Activated CD4-positive, alpha-beta T cell treated with anti-CD3 and anti-CD28 coated beads for 36 hours (primary cell): Measurements from ENCODE around the gene ARAP3. TPM values are rescaled to one million over a fixed set of nuclear protein-coding genes. Genes with fewer than 3 reads are reported as not detected.

ENCODE experiments used
- ATAC-seq: fragments of 200-7000 bp; cut with Tn5 transposase; one replicate; pipeline ENCODE4 v1.10.0; 2021; ENCODE audit warnings: mild to moderate bottlenecking, moderate library complexity
- CTCF ChIA-PET: fragments of 350-600 bp; sonication (Branson Sonifier 250); formaldehyde crosslinking; loops from one replicate; lab custom pipeline; 2021; ENCODE audit warnings: antibody characterized with exemption; lab: Charles Lee
- POLR2A ChIA-PET: fragments of 350-600 bp; sonication (Branson Sonifier 250); formaldehyde crosslinking; loops from one replicate; lab custom pipeline; 2021; ENCODE audit warnings: antibody characterized with exemption, inconsistent platforms; lab: Charles Lee
- DNase-seq: peaks from one replicate; pipeline ENCODE4 v3.0.0-alpha.2; 2020
- H3K27ac Mint-ChIP-seq: one replicate; pipeline ENCODE4 v1.8.0; 2021; ENCODE audit warnings: mixed read lengths
- H3K27me3 Mint-ChIP-seq: one replicate; pipeline ENCODE4 v1.8.0; 2021; ENCODE audit warnings: mixed read lengths
- H3K36me3 Mint-ChIP-seq: one replicate; pipeline ENCODE4 v1.8.0; 2021; ENCODE audit warnings: low read depth, mixed read lengths
- H3K4me1 Mint-ChIP-seq: one replicate; pipeline ENCODE4 v1.8.0; 2021; ENCODE audit warnings: mixed read lengths
- H3K4me3 Mint-ChIP-seq: one replicate; pipeline ENCODE4 v1.8.0; 2021; ENCODE audit warnings: mild to moderate bottlenecking, moderate library complexity, mixed read lengths
- H3K9me3 Mint-ChIP-seq: one replicate; pipeline ENCODE4 v1.8.0; 2021; ENCODE audit warnings: low read depth, mixed read lengths
- intact Hi-C, 2 experiments: fragments of 100-400 bp; cut with DNase I in 1 of 2; cut with micrococcal nuclease in 1 of 2; formaldehyde crosslinking; loops; one replicate each; pipeline versions ENCODE4 v1.14.2 to v1.15.1; 2022 to 2024; cut with DNase I, micrococcal nuclease
- total RNA-seq, 2 experiments: library from RNA; stranded (reverse); gene quantifications; one replicate each; pipeline ENCODE4 v1.2.3, GENCODE V29; 2021

ARAP3 gene
- total RNA-seq, 2 experiments from 2014 or later, result 3.2 TPM

DNA sequence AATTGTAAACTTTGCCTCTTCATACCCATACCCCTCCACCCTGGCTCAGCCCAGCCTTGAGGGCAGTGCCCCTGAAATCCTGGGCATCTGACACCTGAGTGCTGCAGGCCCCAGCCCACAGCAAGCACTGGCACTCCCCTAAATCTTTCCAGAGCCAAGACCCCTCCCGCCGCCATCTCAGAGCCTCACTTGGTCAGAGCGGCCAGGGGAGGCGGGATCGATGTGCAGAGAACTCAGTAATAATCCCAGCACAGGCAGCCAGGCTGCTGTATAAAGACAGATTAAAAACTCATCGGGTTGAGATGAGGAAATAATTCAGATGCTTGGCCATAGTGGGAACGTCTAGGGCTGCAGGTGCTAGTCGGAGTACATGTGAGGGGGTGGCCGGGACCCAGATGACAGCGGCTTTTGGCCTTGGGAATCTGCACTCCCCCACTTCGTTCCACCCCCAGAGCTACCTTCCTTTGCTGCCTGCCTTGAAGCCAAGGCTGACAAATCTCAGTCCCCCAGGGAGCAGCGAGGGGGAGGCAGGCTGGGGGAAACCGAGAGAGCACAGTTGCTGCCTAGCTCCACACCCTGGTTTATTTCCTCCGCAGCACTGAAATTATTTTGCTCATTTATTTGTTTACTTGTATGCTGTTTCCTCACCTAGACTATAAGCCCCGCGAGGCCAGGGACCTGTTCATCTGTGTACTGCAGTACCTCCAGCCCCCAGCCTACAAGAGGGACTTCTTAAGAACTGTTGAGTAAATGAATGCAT is 19.5 kb upstream of the ARAP3 start:
- DNase-seq, result peak; percentile 47
- Mint-ChIP-seq H3K4me3 (peak overlapping the region; percentile 59), H3K27ac (no peak overlapping the region), H3K4me1 (peaks cover 20% of the 10 kb centered on the region), H3K27me3 (peaks cover 27% of the 10 kb centered on the region), H3K36me3 (no peaks in the 10 kb centered on the region), H3K9me3 (no peaks in the 10 kb centered on the region)
- ATAC-seq, result peak; percentile 46
- intact Hi-C loops, result loop anchor here (1.0 to 2.0 kb wide), 7 partner anchors 8 to 259 kb away; partner anchors contain the start of gene DELE1 (in 1 of the 2)
- POLR2A ChIA-PET, result no interaction called here
- CTCF ChIA-PET, result interaction anchor here (0.5 to 5.7 kb wide), 20 partner anchors 9 to 310 kb away, joined by 3 to 63 read pairs (median 4); partner anchors contain the start of genes DELE1, DIAPH1, HDAC3 and PCDH1

DNA sequence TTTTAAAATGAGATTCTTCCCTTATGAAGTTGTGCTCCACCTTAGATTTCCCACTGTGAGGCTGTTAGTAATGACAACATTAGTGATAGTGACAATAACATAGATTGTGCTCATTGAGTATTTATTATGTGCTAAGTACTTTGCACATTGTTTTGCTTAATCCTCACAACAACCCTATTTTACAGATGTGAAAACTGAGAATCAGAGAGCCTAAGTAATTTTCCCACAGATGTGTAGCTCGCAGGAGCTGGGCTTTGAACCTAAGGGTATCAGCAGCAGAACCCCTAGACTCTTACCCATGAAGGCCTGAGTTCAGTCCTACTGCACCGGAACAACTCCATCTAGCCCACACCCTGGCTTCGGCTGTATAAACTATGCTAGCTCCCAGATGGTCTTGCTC is 15.6 kb upstream of the ARAP3 start:
- POLR2A ChIA-PET, result no interaction called here
- Mint-ChIP-seq H3K27me3 (peaks cover 27% of the 10 kb centered on the region), H3K27ac (no peak overlapping the region), H3K9me3 (no peaks in the 10 kb centered on the region), H3K4me1 (peaks cover 30% of the 10 kb centered on the region), H3K36me3 (no peaks in the 10 kb centered on the region), H3K4me3 (no peak overlapping the region)
- DNase-seq, result no peak
- no peak for ATAC-seq
- CTCF ChIA-PET, result interaction anchor here (0.6 to 8.9 kb wide), 6 partner anchors 102 to 292 kb away, joined by 3 to 152 read pairs (median 4); partner anchors contain the start of genes PCDH1 and PCDH12
- intact Hi-C loops, result no loop called here

DNA sequence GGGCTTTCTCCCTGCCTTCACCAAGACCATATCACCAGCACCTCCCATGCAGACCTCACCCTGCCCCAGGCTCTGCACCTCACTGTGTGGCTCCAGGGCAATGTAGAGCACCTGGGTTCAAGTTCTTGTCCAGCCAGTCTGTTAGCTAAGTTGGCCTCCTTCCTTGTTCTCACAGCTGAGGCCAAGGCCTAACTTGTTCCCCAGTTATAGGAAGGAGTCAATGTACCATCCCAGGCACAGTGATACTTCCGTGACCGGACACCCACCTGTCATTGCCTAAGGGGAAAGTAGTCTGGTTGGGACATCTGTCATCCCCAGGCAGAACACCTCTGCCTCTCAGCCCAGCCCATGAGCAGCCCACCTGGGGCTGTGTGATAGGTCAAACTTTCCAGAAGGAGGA is 14.4 kb upstream of the ARAP3 start:
- intact Hi-C loops, result no loop called here
- Mint-ChIP-seq H3K9me3 (no peaks in the 10 kb centered on the region), H3K4me3 (no peak overlapping the region)

DNA sequence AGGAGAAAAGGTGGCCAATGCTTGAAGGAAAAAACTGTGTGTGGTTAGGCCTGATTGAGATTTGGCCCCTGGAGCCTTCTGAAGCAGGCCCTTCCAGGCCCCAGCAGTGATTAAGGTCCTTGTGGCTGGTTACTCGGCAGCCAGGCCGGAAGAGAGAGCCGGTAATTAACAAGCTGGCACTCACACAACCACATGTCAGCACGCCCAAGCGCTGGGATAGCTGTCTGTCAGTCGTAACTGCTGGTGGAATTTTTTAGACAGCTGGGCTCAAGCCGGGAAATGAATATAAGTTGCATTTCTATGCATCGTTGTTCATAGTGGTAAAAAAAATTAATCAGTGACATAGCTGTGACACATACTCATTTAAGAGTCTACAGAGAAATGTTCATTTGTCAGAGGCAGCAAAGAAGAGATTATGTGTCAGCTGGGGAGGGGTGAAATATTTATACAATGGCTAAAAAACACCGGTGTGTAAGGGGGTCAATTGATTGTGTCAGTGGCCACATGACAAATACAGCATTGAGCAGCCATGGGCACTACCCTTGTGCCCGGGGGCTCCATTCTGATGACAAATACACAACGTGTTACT is 13.7 kb upstream of the ARAP3 start:
- POLR2A ChIA-PET, result no interaction called here
- no peak overlapping the region for H3K4me3 Mint-ChIP-seq
- DNase-seq, result no peak
- intact Hi-C loops, result no loop called here
- H3K27ac Mint-ChIP-seq, result no peak overlapping the region
- peaks cover 19% of the 10 kb centered on the region for H3K27me3 Mint-ChIP-seq
- H3K9me3 Mint-ChIP-seq, result no peaks in the 10 kb centered on the region
- peaks cover 25% of the 10 kb centered on the region for H3K4me1 Mint-ChIP-seq
- H3K36me3 Mint-ChIP-seq, result no peaks in the 10 kb centered on the region
- CTCF ChIA-PET, result interaction anchor here (0.7 to 8.9 kb wide), 5 partner anchors 10 to 264 kb away, joined by 3 to 152 read pairs (median 10); partner anchors contain the start of genes ARAP3, PCDH1 and PCDH12
- ATAC-seq, result no peak

More for the DNA sequence above, 14.4 kb upstream of the ARAP3 start:
- Mint-ChIP-seq H3K36me3 (no peaks in the 10 kb centered on the region), H3K27ac (no peak overlapping the region), H3K27me3 (peaks cover 23% of the 10 kb centered on the region), H3K4me1 (peaks cover 30% of the 10 kb centered on the region)
- ChIA-PET POLR2A (no interaction called here), CTCF (interaction anchor here (0.6 to 8.9 kb wide), 6 partner anchors 9 to 263 kb away, joined by 3 to 152 read pairs (median 4); partner anchors contain the start of genes PCDH1 and PCDH12)
- DNase-seq (no peak), ATAC-seq (no peak)

DNA sequence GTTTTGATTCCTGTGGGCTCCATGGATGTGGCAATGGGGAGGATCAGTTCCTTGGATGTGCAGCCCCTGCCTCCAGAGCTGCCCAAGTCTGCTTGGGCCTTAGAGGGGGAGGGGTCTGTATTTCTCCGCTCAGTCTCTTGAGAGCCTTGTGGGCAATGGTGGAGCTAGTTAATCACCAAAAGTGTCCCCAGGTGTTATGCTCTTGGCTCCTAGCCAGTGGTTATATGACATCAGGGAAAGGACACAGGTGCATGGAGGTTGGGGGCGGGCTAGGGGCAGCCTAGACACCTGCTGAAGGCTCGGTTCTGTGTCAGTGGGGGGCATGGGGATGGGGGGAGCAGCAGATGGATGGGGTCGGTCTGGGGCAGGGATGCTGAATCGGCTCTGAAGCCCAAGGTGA is 12.4 kb upstream of the ARAP3 start:
- CTCF ChIA-PET, result interaction anchor here (4.3 to 8.9 kb wide), 4 partner anchors 8 to 265 kb away, joined by 46 to 152 read pairs (median 83); partner anchors contain the start of genes ARAP3, PCDH1 and PCDH12
- DNase-seq (no peak), ATAC-seq (no peak)
- no peak overlapping the region for H3K27ac Mint-ChIP-seq
- H3K9me3 Mint-ChIP-seq, result no peaks in the 10 kb centered on the region
- H3K36me3 Mint-ChIP-seq, result no peaks in the 10 kb centered on the region
- no peak overlapping the region for H3K4me3 Mint-ChIP-seq
- intact Hi-C loops, result loop anchor here (5.0 kb wide), 4 partner anchors 133 to 1003 kb away; no protein-coding TSS in a partner anchor
- POLR2A ChIA-PET, result no interaction called here
- H3K27me3 Mint-ChIP-seq, result peaks cover 14% of the 10 kb centered on the region
- H3K4me1 Mint-ChIP-seq, result peaks cover 25% of the 10 kb centered on the region

DNA sequence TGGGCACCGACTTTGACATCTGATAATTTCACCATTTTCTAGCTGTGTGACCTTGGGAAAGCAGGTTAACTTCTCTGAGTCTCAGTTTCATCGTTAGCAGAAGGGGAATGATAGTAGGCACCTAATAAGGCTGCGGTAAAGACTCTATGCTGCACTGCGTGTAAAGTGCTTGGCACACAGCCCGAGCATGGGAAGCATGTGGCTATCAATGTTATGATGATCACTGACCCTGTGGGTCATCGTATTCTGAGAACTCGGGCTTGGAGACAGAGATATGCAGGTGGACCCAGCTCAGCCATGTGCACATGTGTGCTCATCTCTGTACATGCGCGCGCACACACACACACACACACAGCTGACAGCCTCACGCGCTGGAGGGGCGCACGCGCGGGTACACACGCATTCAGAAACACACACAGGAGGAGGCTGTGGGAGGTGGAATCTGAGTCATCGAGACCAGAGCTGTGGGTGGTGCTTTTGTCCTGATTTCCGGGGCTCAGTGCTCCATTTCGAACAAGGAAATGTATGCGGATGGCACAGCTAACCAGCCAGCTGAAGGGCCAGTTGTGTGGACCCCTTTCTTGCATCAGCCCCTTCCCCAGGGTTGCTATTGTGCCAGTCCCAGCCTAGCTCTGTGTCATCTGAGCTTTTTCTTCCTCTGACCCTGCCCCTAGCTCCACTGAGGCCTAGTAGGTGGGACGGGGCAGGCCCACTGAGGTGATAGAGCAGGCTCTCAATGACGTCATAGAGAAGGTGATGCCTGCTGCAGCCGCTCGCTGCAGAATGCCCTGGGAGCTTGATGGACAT is 11.1 kb upstream of the ARAP3 start:
- Mint-ChIP-seq H3K4me3 (peak overlapping the region; percentile 64), H3K36me3 (no peaks in the 10 kb centered on the region), H3K27me3 (peaks cover 8% of the 10 kb centered on the region), H3K9me3 (no peaks in the 10 kb centered on the region), H3K27ac (peak overlapping the region; percentile 84), H3K4me1 (peaks cover 25% of the 10 kb centered on the region)
- CTCF ChIA-PET, result interaction anchor here (0.6 to 8.9 kb wide), 35 partner anchors 9 to 1423 kb away, joined by 3 to 152 read pairs (median 5); partner anchors contain the start of genes ARAP3, DELE1, PCDH1 and PCDH12
- POLR2A ChIA-PET, result interaction anchor here (0.8 to 2.5 kb wide), 6 partner anchors 184 to 276 kb away, joined by 3 to 12 read pairs (median 4); partner anchors contain the start of genes DELE1, PCDH12 and RNF14
- ATAC-seq (peak; percentile 85), DNase-seq (peak; percentile 89)
- intact Hi-C loops, result loop anchor here (1.0 to 5.0 kb wide), 12 partner anchors 9 to 1004 kb away; partner anchors contain the start of genes RNF14 (in 2 of the 2) and DELE1 (in 1 of the 2)

DNA sequence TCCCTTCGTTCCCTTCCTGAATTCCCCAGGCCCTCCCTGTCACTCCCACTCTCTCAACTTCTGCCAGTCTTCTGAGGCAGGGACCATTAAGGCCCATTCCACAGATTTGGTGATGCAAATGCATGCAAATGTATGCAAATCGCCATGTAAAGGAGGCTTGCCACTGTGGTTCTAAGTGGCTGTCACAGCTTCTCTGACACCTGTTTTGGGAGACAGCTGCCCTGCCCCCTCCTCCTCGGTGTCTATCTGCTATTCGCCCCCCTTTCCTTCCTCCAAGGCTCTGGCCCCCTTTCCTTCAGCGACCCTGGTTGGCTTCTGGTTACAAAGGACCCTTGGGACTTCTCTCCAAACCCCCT is 10.5 kb upstream of the ARAP3 start:
- peaks cover 7% of the 10 kb centered on the region for H3K27me3 Mint-ChIP-seq
- no peaks in the 10 kb centered on the region for H3K36me3 Mint-ChIP-seq
- ATAC-seq, result peak; percentile 17
- peak overlapping the region; percentile 64 for H3K4me3 Mint-ChIP-seq
- peak; percentile 47 for DNase-seq
- peaks cover 25% of the 10 kb centered on the region for H3K4me1 Mint-ChIP-seq
- intact Hi-C loops, result loop anchor here (1.0 to 5.0 kb wide), 11 partner anchors 122 to 1005 kb away; partner anchors contain the start of genes RNF14 (in 2 of the 2) and DELE1 (in 1 of the 2)
- ChIA-PET CTCF (interaction anchor here (0.5 to 8.9 kb wide), 62 partner anchors 10 to 1422 kb away, joined by 3 to 152 read pairs (median 4); partner anchors contain the start of genes ARAP3, DELE1, HDAC3 and PCDH1), POLR2A (interaction anchor here (0.5 to 2.5 kb wide), 6 partner anchors 185 to 268 kb away, joined by 3 to 12 read pairs (median 4); partner anchors contain the start of genes DELE1 and PCDH12)
- H3K27ac Mint-ChIP-seq, result peak overlapping the region; percentile 84
- no peaks in the 10 kb centered on the region for H3K9me3 Mint-ChIP-seq

DNA sequence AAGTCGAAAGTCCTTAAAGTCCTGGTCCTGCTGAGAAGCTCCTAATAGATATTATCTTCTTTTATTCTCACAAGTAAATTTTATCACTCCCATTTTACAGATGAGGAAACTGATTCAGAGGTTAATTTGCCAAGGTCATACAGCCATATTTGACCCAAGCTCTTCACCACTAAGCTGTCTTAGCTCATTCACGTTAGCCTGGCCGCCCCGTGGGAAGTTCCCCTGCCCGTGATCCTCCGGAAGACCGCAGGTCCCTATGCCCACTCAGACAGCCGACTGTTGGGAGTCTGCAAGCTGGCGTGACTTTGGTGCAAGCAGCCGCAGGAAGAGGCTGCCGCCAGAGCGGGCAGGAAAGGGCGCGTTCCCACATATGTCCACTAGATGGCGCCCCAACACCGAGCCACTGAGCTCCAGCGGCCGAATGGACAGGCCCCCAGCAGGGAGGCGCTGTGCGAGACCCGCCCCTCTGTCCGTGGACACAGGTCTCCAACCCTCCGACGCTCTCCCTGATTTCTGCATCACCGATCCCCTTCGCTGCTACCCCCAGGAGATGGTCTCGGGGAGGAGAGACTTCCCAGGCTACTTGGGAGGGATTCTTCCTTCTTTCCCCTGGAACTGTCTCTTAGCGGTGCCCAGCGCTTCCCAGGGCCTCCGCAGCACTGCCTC is 10.0 kb upstream of the ARAP3 start:
- Mint-ChIP-seq H3K4me3 (peak overlapping the region; percentile 64), H3K27ac (peak overlapping the region; percentile 55), H3K36me3 (no peaks in the 10 kb centered on the region), H3K27me3 (peaks cover 4% of the 10 kb centered on the region), H3K4me1 (peaks cover 25% of the 10 kb centered on the region), H3K9me3 (no peaks in the 10 kb centered on the region)
- CTCF ChIA-PET, result interaction anchor here (0.5 to 8.9 kb wide), 67 partner anchors 9 to 1723 kb away, joined by 3 to 152 read pairs (median 4); partner anchors contain the start of genes ARAP3, DELE1, HDAC3 and PCDH1
- intact Hi-C loops, result loop anchor here (1.0 to 5.0 kb wide), 11 partner anchors 122 to 1005 kb away; partner anchors contain the start of genes RNF14 (in 2 of the 2) and DELE1 (in 1 of the 2)
- ATAC-seq (peak; percentile 71), DNase-seq (peak; percentile 93)
- POLR2A ChIA-PET, result interaction anchor here (0.5 to 2.5 kb wide), 5 partner anchors 62 to 269 kb away, joined by 3 to 12 read pairs (median 4); partner anchors contain the start of genes DELE1 and PCDH12

DNA sequence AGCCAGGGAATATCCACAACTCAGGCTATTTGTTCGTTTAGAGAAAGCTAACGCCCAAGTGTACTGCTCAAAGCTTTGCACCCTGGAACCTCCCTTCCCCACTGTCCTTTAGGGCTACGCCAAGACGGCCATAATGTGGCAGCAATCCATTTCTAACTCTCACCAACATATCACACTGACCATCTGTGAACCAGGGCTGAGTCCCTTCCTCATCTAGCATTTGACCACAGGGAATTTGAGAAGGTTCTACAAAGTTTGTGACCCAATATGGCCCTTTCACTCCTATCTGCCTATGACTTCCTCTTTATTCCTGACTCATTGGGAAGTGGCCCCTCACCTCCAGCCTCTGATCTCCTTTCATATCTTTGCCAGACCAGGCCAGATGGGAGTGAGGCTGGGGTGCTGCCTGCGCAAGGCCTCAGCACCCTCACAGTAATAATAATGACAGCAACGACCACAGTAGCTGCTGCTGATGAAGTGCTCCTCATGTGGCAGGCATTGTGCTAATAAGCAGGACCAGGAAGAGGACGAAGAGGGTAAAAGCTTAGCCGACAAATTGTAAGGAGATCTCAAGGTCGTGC is 9.3 kb upstream of the ARAP3 start:
- DNase-seq, result no peak
- intact Hi-C loops, result loop anchor here (5.0 kb wide), 4 partner anchors 136 to 1006 kb away; no protein-coding TSS in a partner anchor
- H3K4me3 Mint-ChIP-seq, result no peak overlapping the region
- peaks cover 25% of the 10 kb centered on the region for H3K4me1 Mint-ChIP-seq
- no peak overlapping the region for H3K27ac Mint-ChIP-seq
- H3K36me3 Mint-ChIP-seq, result no peaks in the 10 kb centered on the region
- no peak for ATAC-seq
- H3K9me3 Mint-ChIP-seq, result no peaks in the 10 kb centered on the region
- CTCF ChIA-PET, result interaction anchor here (0.5 to 8.9 kb wide), 60 partner anchors 9 to 1723 kb away, joined by 3 to 152 read pairs (median 4); partner anchors contain the start of genes ARAP3, DELE1, HDAC3 and PCDH1
- POLR2A ChIA-PET, result interaction anchor here (0.6 to 2.5 kb wide), 3 partner anchors 63 to 269 kb away, joined by 3 to 12 read pairs (median 6); no protein-coding TSS in a partner anchor
- peaks cover 2% of the 10 kb centered on the region for H3K27me3 Mint-ChIP-seq
